H9 (cell line): ENCODE measurements around the gene CFAP46. TPM values are rescaled to one million over a fixed set of nuclear protein-coding genes. Genes with fewer than 3 reads are reported as not detected.

Experiments used
- DNase-seq: peaks from one replicate; pipeline ENCODE4 v3.0.0-alpha.2; 2017
- H2AFZ ChIP-seq: one replicate; pipeline ENCODE4 v1.6.1; 2013; ENCODE audit warnings: mild to moderate bottlenecking, low read length, control low read depth, moderate library complexity
- H2AK5ac ChIP-seq: 2 replicates; pipeline ENCODE4 v1.6.1; 2013; ENCODE audit warnings: low read length, control low read depth, mixed read lengths; ENCODE audit not compliant: insufficient read length
- H2BK120ac ChIP-seq: one replicate; pipeline ENCODE4 v1.6.1; 2013; ENCODE audit warnings: low read depth, mild to moderate bottlenecking, low read length, control low read depth, inconsistent platforms; ENCODE audit not compliant: poor library complexity, severe bottlenecking
- H2BK12ac ChIP-seq: 2 replicates; pipeline ENCODE4 v1.6.1; 2013; ENCODE audit warnings: low read length, control low read depth, mixed read lengths, low read depth; ENCODE audit not compliant: insufficient read length
- H2BK15ac ChIP-seq: 2 replicates; pipeline ENCODE4 v1.6.1; 2013; ENCODE audit warnings: low read depth, low read length, control low read depth
- H2BK20ac ChIP-seq: one replicate; pipeline ENCODE4 v1.6.1; 2013; ENCODE audit warnings: low read depth, mild to moderate bottlenecking, low read length, control low read depth, inconsistent platforms; ENCODE audit not compliant: poor library complexity, severe bottlenecking
- H2BK5ac ChIP-seq: 2 replicates; pipeline ENCODE4 v1.6.1; 2013; ENCODE audit warnings: low read length, control low read depth, mixed read lengths; ENCODE audit not compliant: insufficient read length
- H3K14ac ChIP-seq: 2 replicates; pipeline ENCODE4 v1.6.1; 2013; ENCODE audit warnings: low read length, control low read depth; ENCODE audit not compliant: insufficient read depth
- H3K18ac ChIP-seq: 2 replicates; pipeline ENCODE4 v1.6.1; 2013; ENCODE audit warnings: low read depth, mild to moderate bottlenecking, mixed read lengths, low read length, control low read depth; ENCODE audit not compliant: insufficient read length
- H3K23ac ChIP-seq: 2 replicates; pipeline ENCODE4 v1.6.1; 2013; ENCODE audit warnings: low read length, control low read depth, mixed read lengths, low read depth; ENCODE audit not compliant: insufficient read length
- H3K23me2 ChIP-seq: 2 replicates; pipeline ENCODE4 v1.6.1; 2013; ENCODE audit warnings: low read depth, mild to moderate bottlenecking, mixed read lengths, low read length, control low read depth; ENCODE audit not compliant: insufficient read length, poor library complexity, severe bottlenecking
- H3K27ac ChIP-seq: 2 replicates; pipeline ENCODE4 v1.5.1; 2013; ENCODE audit warnings: low read length, control low read depth, mixed read lengths, low read depth; ENCODE audit not compliant: insufficient read length
- H3K27me3 ChIP-seq: 2 replicates; pipeline ENCODE4 v1.6.1; 2013; ENCODE audit warnings: low read length, control low read depth, inconsistent platforms; ENCODE audit not compliant: insufficient read depth
- H3K4ac ChIP-seq: 2 replicates; pipeline ENCODE4 v1.6.1; 2013; ENCODE audit warnings: low read depth, mild to moderate bottlenecking, control low read depth, inconsistent platforms, low read length, moderate library complexity
- H3K4me1 ChIP-seq: 2 replicates; pipeline ENCODE4 v1.6.1; 2013; ENCODE audit warnings: low read length, control low read depth, inconsistent platforms; ENCODE audit not compliant: insufficient read depth
- H3K4me2 ChIP-seq: 2 replicates; pipeline ENCODE4 v1.6.1; 2013; ENCODE audit warnings: low read length, control low read depth, mixed read lengths; ENCODE audit not compliant: insufficient read length, insufficient read depth
- H3K56ac ChIP-seq: 2 replicates; pipeline ENCODE4 v1.6.1; 2013; ENCODE audit warnings: low read depth, mild to moderate bottlenecking, mixed read lengths, low read length, control low read depth; ENCODE audit not compliant: insufficient read length
- H3K79me1 ChIP-seq: 2 replicates; pipeline ENCODE4 v1.6.1; 2013; ENCODE audit warnings: low read depth, mild to moderate bottlenecking, moderate library complexity, low read length, control low read depth, inconsistent platforms; ENCODE audit not compliant: insufficient read depth, poor library complexity, severe bottlenecking
- H3K79me2 ChIP-seq: 2 replicates; pipeline ENCODE4 v1.6.1; 2013; ENCODE audit warnings: low read length, control low read depth, inconsistent platforms; ENCODE audit not compliant: insufficient read depth
- H3K9ac ChIP-seq: 2 replicates; pipeline ENCODE4 v1.6.1; 2013; ENCODE audit warnings: low read length, control low read depth, mixed read lengths; ENCODE audit not compliant: insufficient read length; ENCODE audit errors: extremely low read depth
- H3K9me3 ChIP-seq: one replicate; pipeline ENCODE4 v1.6.1; 2013; ENCODE audit warnings: low read depth, low read length, inconsistent platforms; ENCODE audit not compliant: control insufficient read depth
- H3T11ph ChIP-seq: one replicate; pipeline ENCODE4 v1.6.1; 2013; ENCODE audit warnings: mild to moderate bottlenecking, low read length, control low read depth, inconsistent platforms
- H4K20me1 ChIP-seq: one replicate; pipeline ENCODE4 v1.6.1; 2013; ENCODE audit not compliant: control insufficient read depth, insufficient read length, insufficient read depth
- H4K5ac ChIP-seq: 2 replicates; pipeline ENCODE4 v1.6.1; 2013; ENCODE audit warnings: low read depth, mild to moderate bottlenecking, mixed read lengths, low read length, control low read depth; ENCODE audit not compliant: insufficient read length
- H4K8ac ChIP-seq: replicated peaks from 2 replicates; pipeline ENCODE4 v1.6.1; 2013; ENCODE audit warnings: low read length, control low read depth, mixed read lengths, low read depth; ENCODE audit not compliant: insufficient read length
- H4K91ac ChIP-seq: 2 replicates; pipeline ENCODE4 v1.6.1; 2013; ENCODE audit warnings: low read depth, mild to moderate bottlenecking, moderate library complexity, mixed read lengths, low read length, control low read depth; ENCODE audit not compliant: insufficient read length
- H3K27ac Mint-ChIP-seq, 3 experiments: 2 replicates in 2 of 3; 3 replicates in 1 of 3; pipeline ENCODE4 v1.8.0; 2020 to 2021; ENCODE audit warnings: mixed read lengths in 3 of 3, mild to moderate bottlenecking in 1 of 3, moderate library complexity in 1 of 3
- H3K27me3 Mint-ChIP-seq: 2 replicates; pipeline ENCODE4 v1.8.0; 2021; ENCODE audit warnings: low read depth, mild to moderate bottlenecking, moderate library complexity, mixed read lengths
- H3K36me3 Mint-ChIP-seq, 3 experiments: 2 replicates in 2 of 3; 3 replicates in 1 of 3; pipeline ENCODE4 v1.8.0; 2020 to 2021; ENCODE audit warnings: low read depth in 3 of 3, mixed read lengths in 3 of 3; ENCODE audit not compliant: insufficient read depth in 1 of 3
- H3K4me1 Mint-ChIP-seq, 2 experiments: 2 replicates each; pipeline ENCODE4 v1.8.0; 2020; ENCODE audit warnings: mixed read lengths in 2 of 2
- H3K4me3 Mint-ChIP-seq, 2 experiments: 2 replicates in 1 of 2; 3 replicates in 1 of 2; pipeline ENCODE4 v1.8.0; 2020 to 2021; ENCODE audit warnings: mild to moderate bottlenecking in 2 of 2, mixed read lengths in 2 of 2, moderate library complexity in 1 of 2
- H3K9me3 Mint-ChIP-seq, 2 experiments: 2 replicates in 1 of 2; 3 replicates in 1 of 2; pipeline ENCODE4 v1.8.0; 2020; ENCODE audit warnings: mild to moderate bottlenecking in 2 of 2, mixed read lengths in 2 of 2, moderate library complexity in 1 of 2
- CTCF ChIP-seq: fragments of 200-600 bp; sonication (generic); conservative IDR thresholded peaks from 3 replicates; pipeline ENCODE4 v1.8.0; 2021; ENCODE audit warnings: antibody characterized with exemption, mild to moderate bottlenecking
- WGBS: extraction: QIAGEN DNeasy Blood & Tissue Kit; methylation state at CpG from one replicate; pipeline ENCODE4 v1.1.7; 2013; ENCODE audit warnings: missing lambda C conversion rate, low lambda C conversion rate, mixed read lengths; ENCODE audit not compliant: insufficient read length; ENCODE audit errors: extremely low coverage; 5-methylcytosine and 5-hydroxymethylcytosine counted together
- total RNA-seq: library from RNA; stranded (reverse); gene quantifications from 2 replicates; pipeline ENCODE4 v1.2.1, GENCODE V29; 2021

Gene CFAP46
- total RNA-seq, 1 experiment from 2014 or later: 3.1 TPM

GRCh38 chr10:132859084-132859855 lies 83.1 kb downstream of the CFAP46 start:
- Histone ChIP-seq H4K5ac (no peak overlapping the region), H3K9ac (no peak overlapping the region), H2AFZ (no peak overlapping the region), H3K14ac (no peak overlapping the region; the same call in 1 of the 2 replicates), H3K27ac (no peak overlapping the region), H2BK15ac (no peak overlapping the region), H3K4ac (no peak overlapping the region), H2BK20ac (no peak overlapping the region), H3K4me2 (no peak overlapping the region), H3K4me1 (no peaks in the 10 kb centered on the region), H3T11ph (no peak overlapping the region), H4K20me1 (no peaks in the 10 kb centered on the region), H3K79me2 (no peaks in the 10 kb centered on the region), H3K79me1 (no peaks in the 10 kb centered on the region), H2BK12ac (no peak overlapping the region), H3K23ac (no peak overlapping the region), H3K27me3 (no peaks in the 10 kb centered on the region), H2BK5ac (no peak overlapping the region), H3K23me2 (no peaks in the 10 kb centered on the region), H3K18ac (no peak overlapping the region), H4K8ac (no peak overlapping the region), H3K56ac (no peak overlapping the region), H2AK5ac (no peak overlapping the region), H2BK120ac (no peak overlapping the region), H4K91ac (no peak overlapping the region), H3K9me3 (no peaks in the 10 kb centered on the region)
- Mint-ChIP-seq H3K9me3 (no peaks in the 10 kb centered on the region), H3K27me3 (no peaks in the 10 kb centered on the region; the same call in none of the 2 replicates), H3K36me3 (0 out of 7 replicates have a peak, but pooled peaks cover 0 to 1% (median 0%) of the 10 kb centered on the region in 3 experiments), H3K4me3 (no peak overlapping the region; a peak in 1 of 5 replicates), H3K27ac (peak overlapping the region in 1 of 3 experiments; percentile 1; a peak in 1 of 7 replicates), H3K4me1 (peaks cover 2 to 19% of the 10 kb centered on the region in 2 experiments; a peak in 2 of 4 replicates)
- no CpG with 5 or more reads among the region's 32 CpGs for WGBS
- DNase-seq: peak; percentile 23
- TF ChIP-seq CTCF: no peak
